HEK293T (cell line): ENCODE data around the gene PFKL.

Source experiments
- CTCF ChIA-PET: fragments of 350-600 bp; formaldehyde crosslinking; extraction: SDS; loops from one replicate; lab custom pipeline; 2021; ENCODE audit warnings: antibody characterized with exemption, inconsistent platforms; lab: Yijun Ruan, JAX
- POLR2A ChIA-PET: fragments of 350-600 bp; formaldehyde crosslinking; extraction: SDS; loops from one replicate; lab custom pipeline; 2020; ENCODE audit warnings: antibody characterized with exemption, inconsistent platforms; lab: Yijun Ruan, JAX
- DNase-seq: peaks from one replicate; pipeline ENCODE4 v3.0.0; 2012; ENCODE audit warnings: mixed read lengths; ENCODE audit errors: extremely low spot score
- ARNT ChIP-seq: fragments of 450-650 bp; IDR thresholded peaks from 2 replicates; pipeline ENCODE4 v1.6.1; 2017; ENCODE audit warnings: mild to moderate bottlenecking
- BHLHE40 ChIP-seq: fragments of 450-650 bp; IDR thresholded peaks from 2 replicates; pipeline ENCODE4 v1.6.1; 2016; ENCODE audit warnings: mild to moderate bottlenecking, moderate library complexity, borderline replicate concordance
- CTBP1 ChIP-seq: fragments of 450-650 bp; IDR thresholded peaks from 2 replicates; pipeline ENCODE4 v1.6.1; 2016; ENCODE audit warnings: borderline replicate concordance
- ELF4 ChIP-seq: fragments of 450-650 bp; IDR thresholded peaks from 2 replicates; pipeline ENCODE4 v1.6.1; 2017; ENCODE audit warnings: antibody characterized with exemption
- FOXA1 ChIP-seq: fragments of 450-650 bp; IDR thresholded peaks from 2 replicates; pipeline ENCODE4 v1.6.1; 2016; ENCODE audit warnings: mild to moderate bottlenecking
- FOXK2 ChIP-seq: fragments of 450-650 bp; IDR thresholded peaks from 2 replicates; pipeline ENCODE4 v1.6.1; 2016; ENCODE audit warnings: mild to moderate bottlenecking
- FOXM1 ChIP-seq: fragments of 450-650 bp; IDR thresholded peaks from 2 replicates; pipeline ENCODE4 v1.6.1; 2017; ENCODE audit warnings: mild to moderate bottlenecking, borderline replicate concordance
- HDGF ChIP-seq: fragments of 450-650 bp; IDR thresholded peaks from 2 replicates; pipeline ENCODE4 v1.6.1; 2017; ENCODE audit warnings: antibody characterized with exemption, borderline replicate concordance
- L3MBTL2 ChIP-seq: fragments of 450-650 bp; conservative IDR thresholded peaks from 2 replicates; pipeline ENCODE4 v1.6.1; 2016; ENCODE audit warnings: mild to moderate bottlenecking
- LEF1 ChIP-seq: fragments of 450-650 bp; IDR thresholded peaks from 2 replicates; pipeline ENCODE4 v1.6.1; 2017; ENCODE audit warnings: mild to moderate bottlenecking, borderline replicate concordance
- NFRKB ChIP-seq: fragments of 450-650 bp; IDR thresholded peaks from 2 replicates; pipeline ENCODE4 v1.6.1; 2016; ENCODE audit warnings: mild to moderate bottlenecking, moderate library complexity
- SP1 ChIP-seq: fragments of 450-650 bp; IDR thresholded peaks from 2 replicates; pipeline ENCODE4 v1.6.1; 2017
- SUZ12 ChIP-seq: fragments of 450-650 bp; IDR thresholded peaks from 2 replicates; pipeline ENCODE4 v1.6.1; 2016; ENCODE audit warnings: mild to moderate bottlenecking
- TARDBP ChIP-seq: fragments of 450-650 bp; IDR thresholded peaks from 2 replicates; pipeline ENCODE4 v1.6.1; 2016
- ZNF384 ChIP-seq: fragments of 450-650 bp; IDR thresholded peaks from 2 replicates; pipeline ENCODE4 v1.6.1; 2016
- TF ChIP-seq, protein P1 (sequence below): fragments of 450-650 bp; IDR thresholded peaks from 2 replicates; pipeline ENCODE4 v1.6.1; 2016

PFKL gene

DNA sequence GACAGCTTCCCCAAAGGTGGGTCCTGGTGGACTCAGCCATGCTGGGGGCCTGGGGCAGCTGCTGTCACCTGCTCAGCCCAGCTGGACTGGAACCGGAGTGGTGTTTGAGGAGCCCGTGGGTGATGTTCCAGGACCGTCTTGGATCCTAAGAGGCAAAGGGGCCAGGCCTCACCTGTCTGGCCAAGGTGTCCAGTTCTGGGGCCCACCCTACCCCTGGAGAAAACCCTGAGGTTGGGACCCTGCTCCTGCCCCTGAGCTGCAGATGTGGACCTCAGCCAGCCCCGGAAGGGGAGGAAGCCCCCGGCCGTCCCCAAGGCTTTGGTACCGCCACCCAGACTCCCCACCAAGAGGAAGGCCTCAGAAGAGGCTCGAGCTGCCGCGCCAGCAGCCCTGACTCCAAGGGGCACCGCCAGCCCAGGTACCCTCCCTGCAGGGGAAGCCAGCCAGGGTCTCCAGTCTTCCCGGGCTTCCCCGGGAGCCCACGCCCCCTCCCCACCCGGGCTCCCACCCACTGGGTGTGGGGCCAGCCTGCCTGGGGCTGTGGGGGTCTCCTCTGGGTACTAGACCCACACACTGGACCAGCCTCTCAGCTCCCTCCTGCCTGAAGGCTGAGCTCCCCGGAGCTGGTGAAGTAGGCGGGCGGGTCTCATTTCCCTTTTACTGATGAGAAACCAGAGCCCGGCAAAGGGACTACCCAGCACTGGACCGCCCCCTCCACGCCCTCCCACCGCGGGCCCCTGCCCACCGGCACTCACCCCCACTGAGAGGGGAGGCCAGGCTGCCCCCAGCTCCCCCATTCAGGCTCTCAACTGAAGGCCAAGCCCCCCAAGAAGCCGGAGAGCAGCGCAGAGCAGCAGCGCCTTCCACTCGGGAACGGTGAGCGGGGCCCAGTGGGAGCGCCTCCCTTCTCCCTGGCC, 12.9 kb upstream of the PFKL start:
- TF ChIP-seq NFRKB (no peak), HDGF (no peak), SUZ12 (no peak), ZNF384 (no peak), LEF1 (no peak), BHLHE40 (no peak), FOXK2 (no peak)
- ChIA-PET CTCF (no interaction called here), POLR2A (no interaction called here)
- no peak for DNase-seq

GRCh38 chr21:44288251-44289110, 11.4 kb upstream of the PFKL start:
- TF ChIP-seq ELF4 (no peak), SP1 (no peak), L3MBTL2 (no peak), ARNT (no peak), NFRKB (no peak), TARDBP (no peak), CTBP1 (no peak), FOXM1 (no peak), BHLHE40 (no peak), FOXA1 (no peak), HDGF (no peak), SUZ12 (no peak), FOXK2 (no peak), LEF1 (no peak), ZNF384 (no peak)
- TF ChIP-seq, protein P1, sequence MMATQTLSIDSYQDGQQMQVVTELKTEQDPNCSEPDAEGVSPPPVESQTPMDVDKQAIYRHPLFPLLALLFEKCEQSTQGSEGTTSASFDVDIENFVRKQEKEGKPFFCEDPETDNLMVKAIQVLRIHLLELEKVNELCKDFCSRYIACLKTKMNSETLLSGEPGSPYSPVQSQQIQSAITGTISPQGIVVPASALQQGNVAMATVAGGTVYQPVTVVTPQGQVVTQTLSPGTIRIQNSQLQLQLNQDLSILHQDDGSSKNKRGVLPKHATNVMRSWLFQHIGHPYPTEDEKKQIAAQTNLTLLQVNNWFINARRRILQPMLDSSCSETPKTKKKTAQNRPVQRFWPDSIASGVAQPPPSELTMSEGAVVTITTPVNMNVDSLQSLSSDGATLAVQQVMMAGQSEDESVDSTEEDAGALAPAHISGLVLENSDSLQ = no peak
- no peak for DNase-seq
- ChIA-PET CTCF (no interaction called here), POLR2A (no interaction called here)

DNA sequence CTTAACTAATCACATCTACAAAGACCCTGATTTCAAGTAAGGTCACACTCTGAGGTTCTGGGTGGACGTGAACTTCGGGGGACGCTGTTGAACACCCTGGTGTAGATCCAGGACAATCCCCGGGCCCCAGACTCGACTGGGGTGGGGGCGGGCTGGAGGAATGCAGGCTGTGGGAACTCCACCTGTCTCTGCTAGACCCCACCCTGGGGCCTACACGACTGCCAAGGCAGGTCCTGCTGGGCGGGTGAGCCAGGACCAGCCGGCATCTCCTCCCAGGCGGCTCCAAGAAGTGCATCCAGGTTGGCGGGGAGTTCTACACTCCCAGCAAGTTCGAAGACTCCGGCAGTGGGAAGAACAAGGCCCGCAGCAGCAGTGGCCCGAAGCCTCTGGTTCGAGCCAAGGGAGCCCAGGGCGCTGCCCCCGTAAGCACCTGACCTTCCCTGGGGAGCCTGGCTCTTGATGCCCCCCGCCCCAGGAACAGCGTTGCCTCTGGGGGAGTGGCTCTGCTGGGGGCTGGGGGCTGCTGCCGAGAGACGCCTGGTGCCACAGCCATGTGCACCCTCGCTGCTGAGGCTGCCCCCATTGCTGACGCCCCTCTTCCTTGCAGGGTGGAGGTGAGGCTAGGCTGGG, 10.4 kb upstream of the PFKL start:
- ChIA-PET POLR2A (no interaction called here), CTCF (no interaction called here)
- DNase-seq = no peak
- TF ChIP-seq SP1 = no peak
- no peak for TF ChIP-seq ELF4
- TF ChIP-seq ZNF384 = no peak
- TF ChIP-seq FOXM1 = no peak
- no peak for TF ChIP-seq FOXK2
- no peak for TF ChIP-seq TARDBP
- TF ChIP-seq BHLHE40 = no peak
- TF ChIP-seq HDGF = no peak
- TF ChIP-seq CTBP1 = no peak
- no peak for TF ChIP-seq NFRKB
- TF ChIP-seq L3MBTL2 = no peak
- no peak for TF ChIP-seq FOXA1
- TF ChIP-seq, protein P1 = no peak
- no peak for TF ChIP-seq SUZ12
- no peak for TF ChIP-seq LEF1
- TF ChIP-seq ARNT = no peak

DNA sequence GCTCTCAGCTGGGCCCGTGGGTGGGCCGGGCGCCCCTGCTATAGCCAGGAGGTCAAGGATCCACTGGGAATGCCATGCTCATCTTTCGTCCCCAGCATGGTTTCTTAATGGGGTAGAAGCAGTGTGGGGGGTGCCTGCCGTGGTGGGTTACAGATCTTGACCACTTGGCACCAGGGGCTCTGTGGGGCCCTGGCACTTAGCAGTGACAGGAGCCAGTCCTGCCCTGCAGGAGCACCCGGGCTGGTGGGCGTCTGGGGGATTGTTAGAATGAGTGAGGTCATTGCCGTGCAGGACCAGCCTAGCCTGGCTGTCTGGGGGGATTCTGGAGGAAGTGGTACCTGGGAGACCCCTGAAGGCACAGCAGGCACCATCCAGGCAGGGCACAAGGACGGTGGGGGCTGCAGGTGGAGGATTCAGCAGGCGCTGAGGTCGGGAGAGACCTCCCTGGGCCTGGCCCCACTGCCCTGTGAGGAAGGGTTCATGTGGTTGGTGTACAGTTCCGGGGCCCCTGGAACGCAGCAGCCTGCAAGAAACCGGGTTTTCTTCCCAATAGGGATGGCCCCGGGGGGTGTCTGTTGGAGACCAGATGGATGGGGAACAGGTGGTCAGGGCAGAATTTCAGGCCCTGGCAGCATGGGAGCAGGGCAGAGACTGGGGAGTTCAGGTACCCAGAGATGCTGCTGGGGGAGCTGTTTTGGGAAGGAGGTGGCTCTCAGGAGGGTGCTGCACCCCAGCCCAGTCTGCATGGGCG, 9.4 kb upstream of the PFKL start:
- ChIA-PET CTCF (no interaction called here), POLR2A (no interaction called here)
- TF ChIP-seq HDGF (no peak), CTBP1 (no peak), ZNF384 (no peak), ELF4 (no peak), SUZ12 (no peak)
- DNase-seq = no peak

GRCh38 chr21:44291078-44291935, 8.5 kb upstream of the PFKL start:
- no peak for DNase-seq
- ChIA-PET CTCF (no interaction called here), POLR2A (no interaction called here)
- no peak for TF ChIP-seq ZNF384
- no peak for TF ChIP-seq CTBP1
- TF ChIP-seq FOXM1 = no peak
- no peak for TF ChIP-seq LEF1
- TF ChIP-seq ELF4 = no peak
- no peak for TF ChIP-seq NFRKB
- TF ChIP-seq FOXK2 = no peak
